GM12878 (cell line): ENCODE results near the gene COL4A1. TPM values are rescaled to one million over a fixed set of nuclear protein-coding genes. Genes with fewer than 3 reads are reported as not detected.

Source experiments
- ATAC-seq: fragments of 200-7000 bp; cut with Tn5 transposase; 3 replicates; pipeline ENCODE4 v1.9.1; 2020; ENCODE audit warnings: mild to moderate bottlenecking, moderate library complexity
- BruUV-seq: library from RNA; stranded (reverse); fragments of 400-500 nt; replicated peaks from 2 replicates; lab custom pipeline; 2021; lab: Mats Ljungman, UMichigan
- CTCF ChIA-PET: fragments of 300-600 bp; sonication (Branson Sonifier 250); formaldehyde crosslinking; extraction: SDS; loops from one replicate; lab custom pipeline; 2021; ENCODE audit warnings: inconsistent platforms; lab: Yijun Ruan, JAX
- POLR2A ChIA-PET: fragments of 350-600 bp; formaldehyde crosslinking; extraction: SDS; loops from one replicate; lab custom pipeline; 2021; ENCODE audit warnings: inconsistent platforms; lab: Charles Lee
- RAD21 ChIA-PET: fragments of 300-600 bp; sonication (Branson Sonifier 250); formaldehyde crosslinking; loops from one replicate; lab custom pipeline; 2023; ENCODE audit warnings: antibody characterized with exemption; ENCODE audit not compliant: unreplicated experiment; lab: Charles Lee
- SMC1A ChIA-PET: fragments of 300-600 bp; sonication (Branson Sonifier 250); formaldehyde crosslinking; loops from one replicate; lab custom pipeline; 2023; ENCODE audit not compliant: unreplicated experiment, uncharacterized antibody; lab: Charles Lee
- DNase-seq: peaks from one replicate; pipeline ENCODE4 v3.0.0-alpha.2; 2011; ENCODE audit warnings: low read depth, low spot score
- FAIRE-seq: peaks from 3 replicates; lab custom pipeline; 2011; peaks lifted over from hg19 to GRCh38; lab: Jason Lieb, UNC
- H2AFZ ChIP-seq: 2 replicates; pipeline ENCODE4 v1.6.0; 2011; ENCODE audit warnings: low read depth, low read length, control low read depth; ENCODE audit not compliant: control insufficient read depth
- H3K27ac ChIP-seq: 2 replicates; pipeline ENCODE4 v1.5.1; 2011; ENCODE audit warnings: control low read depth; ENCODE audit not compliant: control insufficient read depth, insufficient read depth
- H3K27me3 ChIP-seq, 2 experiments: replicated peaks in 1 of 2; 2 replicates each; pipeline versions ENCODE4 v1.6.0 to v1.6.1; 2011; ENCODE audit warnings: low read length in 1 of 2; ENCODE audit not compliant: control insufficient read depth in 2 of 2, insufficient read depth in 2 of 2
- H3K36me3 ChIP-seq, 2 experiments: 2 replicates each; pipeline ENCODE4 v1.5.1; 2011; ENCODE audit warnings: low read length in 1 of 2; ENCODE audit not compliant: control insufficient read depth in 2 of 2, insufficient read depth in 2 of 2
- H3K4me1 ChIP-seq: 2 replicates; pipeline ENCODE4 v1.6.1; 2011; ENCODE audit warnings: mild to moderate bottlenecking, low read length, moderate library complexity, mixed read lengths; ENCODE audit not compliant: control insufficient read depth, insufficient read depth
- H3K4me2 ChIP-seq: 2 replicates; pipeline ENCODE4 v1.6.0; 2011; ENCODE audit warnings: control low read depth; ENCODE audit not compliant: control insufficient read depth, insufficient read depth
- H3K4me3 ChIP-seq: fragments of 200-600 bp; sonication (generic); 2 replicates; pipeline ENCODE4 v1.5.1; 2016
- H3K79me2 ChIP-seq: 2 replicates; pipeline ENCODE4 v1.6.0; 2011; ENCODE audit warnings: low read length; ENCODE audit not compliant: control insufficient read depth, insufficient read depth
- H3K9ac ChIP-seq: 2 replicates; pipeline ENCODE4 v1.8.0; 2011; ENCODE audit warnings: low read length, control low read depth, mixed read lengths; ENCODE audit not compliant: control insufficient read depth, insufficient read depth
- H3K9me3 ChIP-seq: replicated peaks from 3 replicates; pipeline ENCODE4 v1.5.1; 2011; ENCODE audit warnings: mild to moderate bottlenecking, low read length; ENCODE audit not compliant: control insufficient read depth, insufficient read depth
- H4K20me1 ChIP-seq: 2 replicates; pipeline ENCODE4 v1.6.0; 2011; ENCODE audit not compliant: control insufficient read depth, insufficient read depth
- CBX5 ChIP-seq: sonication (generic); IDR thresholded peaks from 2 replicates; pipeline ENCODE4 v1.6.1; 2016; ENCODE audit warnings: low read depth, moderate library complexity, mild to moderate bottlenecking, inconsistent platforms
- ESRRA ChIP-seq: IDR thresholded peaks from 2 replicates; pipeline ENCODE4 v1.6.1; 2012; ENCODE audit warnings: mild to moderate bottlenecking, low read length, improper control_type of control experiment
- SRF ChIP-seq, 2 experiments: IDR thresholded peaks; 2 replicates each; pipeline ENCODE4 v1.6.1; 2011; ENCODE audit warnings: low read depth in 2 of 2, low read length in 2 of 2, mild to moderate bottlenecking in 1 of 2, moderate library complexity in 1 of 2
- WGBS: methylation state at CpG from one replicate; pipeline ENCODE4 v1.1.6; 2016; ENCODE audit warnings: low lambda C conversion rate; ENCODE audit not compliant: insufficient replicate concordance, insufficient coverage; ENCODE audit errors: missing lambda C conversion rate; 5-methylcytosine and 5-hydroxymethylcytosine counted together
- in situ Hi-C: fragments of 300-500 bp; cut with MboI; formaldehyde crosslinking; loops from 9 replicates; pipeline ENCODE4 v1.14.3; 2018; ENCODE audit warnings: mixed read lengths
- intact Hi-C: fragments of 100-400 bp; cut with micrococcal nuclease; formaldehyde crosslinking; loops from one replicate; pipeline ENCODE4 v1.14.2; 2022; ENCODE audit not compliant: unreplicated experiment
- polyA plus RNA-seq, 11 experiments: library from polyadenylated mRNA; depleted of rRNA in 4 of 11; unstranded in 6 of 11; stranded (reverse) in 5 of 11; fragments of >200 nt; fragmentation: Nextera tagmentation in 4 of 11; fragmentation: Illumina TruSeq in 1 of 11; extraction: Ambion mirVana in 4 of 11; extraction: Trizol in 1 of 11; gene quantifications; 1 replicate in 1 of 11; 2 replicates in 10 of 11; pipeline versions ENCODE4 v1.2.1 to v1.2.3, GENCODE V29; 2011 to 2016; ENCODE audit warnings: inconsistent platforms in 2 of 11, missing spikeins in 2 of 11, low read depth in 1 of 11
- total RNA-seq, 4 experiments: library from RNA; depleted of rRNA in 3 of 4; stranded (reverse); fragments of >200 nt in 3 of 4; fragmentation: Illumina TruSeq in 1 of 4; extraction: Trizol in 1 of 4; gene quantifications; 2 replicates each; pipeline versions ENCODE4 v1.2.1 to v1.2.3, GENCODE V29; 2013 to 2021
- TF ChIP-seq, protein P1 (sequence below): IDR thresholded peaks from 2 replicates; pipeline ENCODE4 v1.6.1; 2012; ENCODE audit warnings: low read depth, low read length, improper control_type of control experiment
- TF ChIP-seq, protein P2 (sequence below): fragments of 150-350 bp; IDR thresholded peaks from 2 replicates; pipeline ENCODE4 v1.6.1; 2014; ENCODE audit warnings: mild to moderate bottlenecking, low read depth, low read length

Gene COL4A1
- total and polyA plus RNA-seq, 10 of the 15 experiments (the other 5 are each of a cell fraction or from before 2014, with no cell fraction given): 0.07 to 0.31 (median 0.13) TPM; not detected in 6

DNA sequence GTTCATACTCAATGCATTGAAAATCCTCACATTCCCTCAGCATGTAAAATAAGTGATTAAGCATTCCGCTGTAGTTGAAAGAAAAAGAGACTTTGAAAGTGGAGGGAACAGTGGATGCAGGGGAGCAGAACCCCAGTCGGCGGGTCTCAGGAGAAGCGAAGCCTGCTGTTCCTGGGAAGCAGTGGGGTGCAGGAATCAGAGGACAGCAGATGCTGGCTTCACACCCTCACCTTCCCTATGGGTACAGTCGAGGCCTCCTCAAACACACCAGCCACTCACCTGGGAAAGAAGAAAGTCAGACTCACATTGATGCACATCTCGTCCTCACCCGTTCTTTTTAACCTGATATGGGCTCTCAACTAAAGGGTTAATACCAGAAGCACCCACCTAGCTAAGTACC lies 38.3 kb upstream of the COL4A1 start:
- H2AFZ ChIP-seq: no peak overlapping the region
- ATAC-seq (no peak), DNase-seq (no peak), FAIRE-seq (no peak)
- peaks cover 0 to 4% of the 10 kb centered on the region in 2 experiments; a peak in 1 of 4 replicates for H3K27me3 ChIP-seq
- H3K79me2 ChIP-seq: no peaks in the 10 kb centered on the region
- TF ChIP-seq, protein P1, sequence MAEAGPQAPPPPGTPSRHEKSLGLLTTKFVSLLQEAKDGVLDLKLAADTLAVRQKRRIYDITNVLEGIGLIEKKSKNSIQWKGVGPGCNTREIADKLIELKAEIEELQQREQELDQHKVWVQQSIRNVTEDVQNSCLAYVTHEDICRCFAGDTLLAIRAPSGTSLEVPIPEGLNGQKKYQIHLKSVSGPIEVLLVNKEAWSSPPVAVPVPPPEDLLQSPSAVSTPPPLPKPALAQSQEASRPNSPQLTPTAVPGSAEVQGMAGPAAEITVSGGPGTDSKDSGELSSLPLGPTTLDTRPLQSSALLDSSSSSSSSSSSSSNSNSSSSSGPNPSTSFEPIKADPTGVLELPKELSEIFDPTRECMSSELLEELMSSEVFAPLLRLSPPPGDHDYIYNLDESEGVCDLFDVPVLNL: no peak
- TF ChIP-seq CBX5 (no peak), SRF (IDR thresholded peaks at IDR 0.05; ENCODE audit: low read depth in 2 of 2, low read length in 2 of 2) (no peak), ESRRA (no peak)
- TF ChIP-seq, protein P2, sequence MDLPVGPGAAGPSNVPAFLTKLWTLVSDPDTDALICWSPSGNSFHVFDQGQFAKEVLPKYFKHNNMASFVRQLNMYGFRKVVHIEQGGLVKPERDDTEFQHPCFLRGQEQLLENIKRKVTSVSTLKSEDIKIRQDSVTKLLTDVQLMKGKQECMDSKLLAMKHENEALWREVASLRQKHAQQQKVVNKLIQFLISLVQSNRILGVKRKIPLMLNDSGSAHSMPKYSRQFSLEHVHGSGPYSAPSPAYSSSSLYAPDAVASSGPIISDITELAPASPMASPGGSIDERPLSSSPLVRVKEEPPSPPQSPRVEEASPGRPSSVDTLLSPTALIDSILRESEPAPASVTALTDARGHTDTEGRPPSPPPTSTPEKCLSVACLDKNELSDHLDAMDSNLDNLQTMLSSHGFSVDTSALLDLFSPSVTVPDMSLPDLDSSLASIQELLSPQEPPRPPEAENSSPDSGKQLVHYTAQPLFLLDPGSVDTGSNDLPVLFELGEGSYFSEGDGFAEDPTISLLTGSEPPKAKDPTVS: no peak
- H3K4me3 ChIP-seq: no peak overlapping the region
- BruUV-seq: no TSS peak
- H3K36me3 ChIP-seq: no peaks in the 10 kb centered on the region
- ChIA-PET CTCF (no interaction called here), POLR2A (interaction anchor here (0.7 kb wide), 1 partner anchor 9 kb away, joined by 3 read pairs; no protein-coding TSS in a partner anchor), RAD21 (interaction anchor here (1.2 kb wide), 1 partner anchor 67 kb away, joined by 3 read pairs; no protein-coding TSS in a partner anchor), SMC1A (interaction anchor here (1.3 to 1.4 kb wide), 2 partner anchors 9 to 99 kb away, joined by 3 read pairs; no protein-coding TSS in a partner anchor)
- H3K4me2 ChIP-seq: no peak overlapping the region
- 56% methylated on average over 7 of the region's 7 CpGs for WGBS
- intact Hi-C loops (no loop called here), in situ Hi-C loops (no loop called here)
- no peaks in the 10 kb centered on the region for H4K20me1 ChIP-seq
- H3K9ac ChIP-seq: no peak overlapping the region
- H3K27ac ChIP-seq: no peak overlapping the region
- no peaks in the 10 kb centered on the region for H3K9me3 ChIP-seq
- H3K4me1 ChIP-seq: peaks cover 5% of the 10 kb centered on the region
